H9 (cell line): ENCODE data around the gene LAIR2. TPM values are rescaled to one million over a fixed set of nuclear protein-coding genes. Genes with fewer than 3 reads are reported as not detected.
A peak's percentile ranks its signal among the peaks of the same experiment; 100 is the strongest.

Source experiments
- DNase-seq: peaks from one replicate; pipeline ENCODE4 v3.0.0-alpha.2; 2017
- H2AFZ ChIP-seq: one replicate; pipeline ENCODE4 v1.6.1; 2013; ENCODE audit warnings: mild to moderate bottlenecking, low read length, control low read depth, moderate library complexity
- H2AK5ac ChIP-seq: 2 replicates; pipeline ENCODE4 v1.6.1; 2013; ENCODE audit warnings: low read length, control low read depth, mixed read lengths; ENCODE audit not compliant: insufficient read length
- H2BK120ac ChIP-seq: one replicate; pipeline ENCODE4 v1.6.1; 2013; ENCODE audit warnings: low read depth, mild to moderate bottlenecking, low read length, control low read depth, inconsistent platforms; ENCODE audit not compliant: poor library complexity, severe bottlenecking
- H2BK12ac ChIP-seq: 2 replicates; pipeline ENCODE4 v1.6.1; 2013; ENCODE audit warnings: low read length, control low read depth, mixed read lengths, low read depth; ENCODE audit not compliant: insufficient read length
- H2BK15ac ChIP-seq: 2 replicates; pipeline ENCODE4 v1.6.1; 2013; ENCODE audit warnings: low read depth, low read length, control low read depth
- H2BK20ac ChIP-seq: one replicate; pipeline ENCODE4 v1.6.1; 2013; ENCODE audit warnings: low read depth, mild to moderate bottlenecking, low read length, control low read depth, inconsistent platforms; ENCODE audit not compliant: poor library complexity, severe bottlenecking
- H2BK5ac ChIP-seq: 2 replicates; pipeline ENCODE4 v1.6.1; 2013; ENCODE audit warnings: low read length, control low read depth, mixed read lengths; ENCODE audit not compliant: insufficient read length
- H3K14ac ChIP-seq: 2 replicates; pipeline ENCODE4 v1.6.1; 2013; ENCODE audit warnings: low read length, control low read depth; ENCODE audit not compliant: insufficient read depth
- H3K18ac ChIP-seq: 2 replicates; pipeline ENCODE4 v1.6.1; 2013; ENCODE audit warnings: low read depth, mild to moderate bottlenecking, mixed read lengths, low read length, control low read depth; ENCODE audit not compliant: insufficient read length
- H3K23ac ChIP-seq: 2 replicates; pipeline ENCODE4 v1.6.1; 2013; ENCODE audit warnings: low read length, control low read depth, mixed read lengths, low read depth; ENCODE audit not compliant: insufficient read length
- H3K23me2 ChIP-seq: 2 replicates; pipeline ENCODE4 v1.6.1; 2013; ENCODE audit warnings: low read depth, mild to moderate bottlenecking, mixed read lengths, low read length, control low read depth; ENCODE audit not compliant: insufficient read length, poor library complexity, severe bottlenecking
- H3K27ac ChIP-seq: 2 replicates; pipeline ENCODE4 v1.5.1; 2013; ENCODE audit warnings: low read length, control low read depth, mixed read lengths, low read depth; ENCODE audit not compliant: insufficient read length
- H3K27me3 ChIP-seq: 2 replicates; pipeline ENCODE4 v1.6.1; 2013; ENCODE audit warnings: low read length, control low read depth, inconsistent platforms; ENCODE audit not compliant: insufficient read depth
- H3K4ac ChIP-seq: 2 replicates; pipeline ENCODE4 v1.6.1; 2013; ENCODE audit warnings: low read depth, mild to moderate bottlenecking, control low read depth, inconsistent platforms, low read length, moderate library complexity
- H3K4me1 ChIP-seq: 2 replicates; pipeline ENCODE4 v1.6.1; 2013; ENCODE audit warnings: low read length, control low read depth, inconsistent platforms; ENCODE audit not compliant: insufficient read depth
- H3K4me2 ChIP-seq: 2 replicates; pipeline ENCODE4 v1.6.1; 2013; ENCODE audit warnings: low read length, control low read depth, mixed read lengths; ENCODE audit not compliant: insufficient read length, insufficient read depth
- H3K56ac ChIP-seq: 2 replicates; pipeline ENCODE4 v1.6.1; 2013; ENCODE audit warnings: low read depth, mild to moderate bottlenecking, mixed read lengths, low read length, control low read depth; ENCODE audit not compliant: insufficient read length
- H3K79me1 ChIP-seq: 2 replicates; pipeline ENCODE4 v1.6.1; 2013; ENCODE audit warnings: low read depth, mild to moderate bottlenecking, moderate library complexity, low read length, control low read depth, inconsistent platforms; ENCODE audit not compliant: insufficient read depth, poor library complexity, severe bottlenecking
- H3K79me2 ChIP-seq: 2 replicates; pipeline ENCODE4 v1.6.1; 2013; ENCODE audit warnings: low read length, control low read depth, inconsistent platforms; ENCODE audit not compliant: insufficient read depth
- H3K9ac ChIP-seq: 2 replicates; pipeline ENCODE4 v1.6.1; 2013; ENCODE audit warnings: low read length, control low read depth, mixed read lengths; ENCODE audit not compliant: insufficient read length; ENCODE audit errors: extremely low read depth
- H3K9me3 ChIP-seq: one replicate; pipeline ENCODE4 v1.6.1; 2013; ENCODE audit warnings: low read depth, low read length, inconsistent platforms; ENCODE audit not compliant: control insufficient read depth
- H3T11ph ChIP-seq: one replicate; pipeline ENCODE4 v1.6.1; 2013; ENCODE audit warnings: mild to moderate bottlenecking, low read length, control low read depth, inconsistent platforms
- H4K20me1 ChIP-seq: one replicate; pipeline ENCODE4 v1.6.1; 2013; ENCODE audit not compliant: control insufficient read depth, insufficient read length, insufficient read depth
- H4K5ac ChIP-seq: 2 replicates; pipeline ENCODE4 v1.6.1; 2013; ENCODE audit warnings: low read depth, mild to moderate bottlenecking, mixed read lengths, low read length, control low read depth; ENCODE audit not compliant: insufficient read length
- H4K8ac ChIP-seq: replicated peaks from 2 replicates; pipeline ENCODE4 v1.6.1; 2013; ENCODE audit warnings: low read length, control low read depth, mixed read lengths, low read depth; ENCODE audit not compliant: insufficient read length
- H4K91ac ChIP-seq: 2 replicates; pipeline ENCODE4 v1.6.1; 2013; ENCODE audit warnings: low read depth, mild to moderate bottlenecking, moderate library complexity, mixed read lengths, low read length, control low read depth; ENCODE audit not compliant: insufficient read length
- H3K27ac Mint-ChIP-seq, 3 experiments: 2 replicates in 2 of 3; 3 replicates in 1 of 3; pipeline ENCODE4 v1.8.0; 2020 to 2021; ENCODE audit warnings: mixed read lengths in 3 of 3, mild to moderate bottlenecking in 1 of 3, moderate library complexity in 1 of 3
- H3K27me3 Mint-ChIP-seq: 2 replicates; pipeline ENCODE4 v1.8.0; 2021; ENCODE audit warnings: low read depth, mild to moderate bottlenecking, moderate library complexity, mixed read lengths
- H3K36me3 Mint-ChIP-seq, 3 experiments: 2 replicates in 2 of 3; 3 replicates in 1 of 3; pipeline ENCODE4 v1.8.0; 2020 to 2021; ENCODE audit warnings: low read depth in 3 of 3, mixed read lengths in 3 of 3; ENCODE audit not compliant: insufficient read depth in 1 of 3
- H3K4me1 Mint-ChIP-seq, 2 experiments: 2 replicates each; pipeline ENCODE4 v1.8.0; 2020; ENCODE audit warnings: mixed read lengths in 2 of 2
- H3K4me3 Mint-ChIP-seq, 2 experiments: 2 replicates in 1 of 2; 3 replicates in 1 of 2; pipeline ENCODE4 v1.8.0; 2020 to 2021; ENCODE audit warnings: mild to moderate bottlenecking in 2 of 2, mixed read lengths in 2 of 2, moderate library complexity in 1 of 2
- H3K9me3 Mint-ChIP-seq, 2 experiments: 2 replicates in 1 of 2; 3 replicates in 1 of 2; pipeline ENCODE4 v1.8.0; 2020; ENCODE audit warnings: mild to moderate bottlenecking in 2 of 2, mixed read lengths in 2 of 2, moderate library complexity in 1 of 2
- CTCF ChIP-seq: fragments of 200-600 bp; sonication (generic); conservative IDR thresholded peaks from 3 replicates; pipeline ENCODE4 v1.8.0; 2021; ENCODE audit warnings: antibody characterized with exemption, mild to moderate bottlenecking
- WGBS: extraction: QIAGEN DNeasy Blood & Tissue Kit; methylation state at CpG from one replicate; pipeline ENCODE4 v1.1.7; 2013; ENCODE audit warnings: missing lambda C conversion rate, low lambda C conversion rate, mixed read lengths; ENCODE audit not compliant: insufficient read length; ENCODE audit errors: extremely low coverage; 5-methylcytosine and 5-hydroxymethylcytosine counted together
- total RNA-seq: library from RNA; stranded (reverse); gene quantifications from 2 replicates; pipeline ENCODE4 v1.2.1, GENCODE V29; 2021

Gene LAIR2
- total RNA-seq, 1 experiment from 2014 or later = not detected

GRCh38 chr19:54470991-54471782 is 31.4 kb upstream of the LAIR2 start:
- Histone ChIP-seq H3K9me3 (no peaks in the 10 kb centered on the region), H2AFZ (no peak overlapping the region), H4K5ac (no peak overlapping the region), H2BK120ac (peak overlapping the region; percentile 15), H3T11ph (no peak overlapping the region), H2BK15ac (no peak overlapping the region), H3K18ac (peak overlapping the region; percentile 21), H3K56ac (no peak overlapping the region), H3K4ac (no peak overlapping the region), H4K20me1 (no peaks in the 10 kb centered on the region), H3K4me1 (no peaks in the 10 kb centered on the region), H3K4me2 (peak overlapping the region; percentile 30), H3K14ac (peak overlapping the region; percentile 70), H3K23ac (no peak overlapping the region), H2BK5ac (no peak overlapping the region), H3K9ac (no peak overlapping the region), H3K23me2 (peaks cover 7% of the 10 kb centered on the region), H3K79me2 (no peaks in the 10 kb centered on the region), H3K27me3 (peaks cover 2% of the 10 kb centered on the region; the same call in 1 of the 2 replicates), H2AK5ac (no peak overlapping the region), H4K91ac (no peak overlapping the region), H2BK12ac (no peak overlapping the region), H4K8ac (no peak overlapping the region), H3K27ac (no peak overlapping the region), H2BK20ac (peak overlapping the region; percentile 76), H3K79me1 (no peaks in the 10 kb centered on the region)
- DNase-seq = peak; percentile 45
- H3K4me1 Mint-ChIP-seq = peaks cover 15 to 25% of the 10 kb centered on the region in 2 experiments
- WGBS = no CpG with 5 or more reads among the region's 60 CpGs
- peaks cover 62% of the 10 kb centered on the region for H3K27me3 Mint-ChIP-seq
- H3K27ac Mint-ChIP-seq = no peak overlapping the region
- H3K9me3 Mint-ChIP-seq = no peaks in the 10 kb centered on the region
- TF ChIP-seq CTCF = no peak
- no peaks in the 10 kb centered on the region for H3K36me3 Mint-ChIP-seq
- peak overlapping the region; percentile 48 to 68 for H3K4me3 Mint-ChIP-seq
